Epithelial cell of esophagus (primary cell): Measurements from ENCODE around the gene CNNM3.
A peak's percentile ranks its signal among the peaks of the same experiment; 100 is the strongest.
"Not testable (repeated sequence)": the region's sequence is repeated elsewhere in the genome, so short reads cannot be mapped to it uniquely, and the experiment has no call there.

Experiments used
- DNase-seq: peaks from one replicate; pipeline ENCODE4 v3.0.0; 2010; ENCODE audit warnings: low read depth
- H3K4me3 ChIP-seq: 2 replicates; pipeline ENCODE4 v1.5.1; 2011; ENCODE audit warnings: mild to moderate bottlenecking, low read length, control low read depth
- CTCF ChIP-seq: IDR thresholded peaks from 2 replicates; pipeline ENCODE4 v1.5.1; 2011; ENCODE audit warnings: low read depth, mild to moderate bottlenecking, low read length, control low read depth, inconsistent platforms; ENCODE audit not compliant: insufficient read depth; ENCODE audit errors: missing control alignments

The CNNM3 gene

GRCh38 chr2:96860065-96861029, 44.3 kb downstream of the CNNM3 start:
- no peak for TF ChIP-seq CTCF
- no peak for DNase-seq
- H3K4me3 ChIP-seq = no peak overlapping the region

- TF ChIP-seq CTCF = no peak
- no peak for DNase-seq
- H3K4me3 ChIP-seq = no peak overlapping the region
Measured at GRCh38 chr2:96861074-96861473, 45.0 kb downstream of the CNNM3 start.

GRCh38 chr2:96863056-96863455, 47.0 kb downstream of the CNNM3 start:
- not testable (repeated sequence) for DNase-seq, H3K4me3 ChIP-seq

- DNase-seq = no peak
- no peak for TF ChIP-seq CTCF
- no peak overlapping the region for H3K4me3 ChIP-seq
Measured at GRCh38 chr2:96863575-96864342, 47.7 kb downstream of the CNNM3 start.

GRCh38 chr2:96864343-96865091, 48.4 kb downstream of the CNNM3 start:
- no peak for DNase-seq
- peak; percentile 6 for TF ChIP-seq CTCF
- H3K4me3 ChIP-seq = no peak overlapping the region

- DNase-seq = no peak
- H3K4me3 ChIP-seq = no peak overlapping the region
- TF ChIP-seq CTCF = no peak
Measured at GRCh38 chr2:96865654-96866053, 49.6 kb downstream of the CNNM3 start.

- DNase-seq = no peak
- no peak for TF ChIP-seq CTCF
- H3K4me3 ChIP-seq = no peak overlapping the region
Measured at GRCh38 chr2:96866149-96866548, 50.1 kb downstream of the CNNM3 start.
